GM19372 (cell line): Measurements from ENCODE around the gene ADGRL3.
"Not testable (repeated sequence)": the region's sequence is repeated elsewhere in the genome, so short reads cannot be mapped to it uniquely, and the experiment has no call there.

Experiments
- ATAC-seq: cut with Tn5 transposase; IDR thresholded peaks from one replicate; pipeline ENCODE4 v1.9.1; 2021; ENCODE audit warnings: mild to moderate bottlenecking, low read depth, moderate library complexity; ENCODE audit not compliant: unreplicated experiment

The ADGRL3 gene

GRCh38 chr4:61468024-61468720 lies 268.0 kb downstream of the ADGRL3 start:
- ATAC-seq = no peak

DNA sequence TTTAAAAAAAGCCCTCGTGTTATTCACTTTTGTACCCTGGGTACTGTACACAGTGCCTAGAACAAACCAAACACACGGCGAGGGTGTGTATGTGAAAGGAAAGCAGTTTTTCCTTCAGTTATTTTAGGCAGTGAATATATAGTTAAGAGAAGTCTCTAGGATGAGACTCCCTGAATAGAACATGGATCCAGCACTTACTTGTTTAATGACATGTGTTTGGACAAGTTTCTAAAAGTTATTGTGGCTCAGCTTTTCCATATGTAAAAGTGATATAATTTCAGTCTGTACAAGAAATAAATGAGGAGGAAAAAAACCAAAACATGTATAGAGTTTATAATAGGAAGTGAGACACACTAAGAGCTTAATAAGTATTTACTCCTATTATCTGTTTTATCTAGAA lies 273.2 kb downstream of the ADGRL3 start:
- ATAC-seq = no peak

DNA sequence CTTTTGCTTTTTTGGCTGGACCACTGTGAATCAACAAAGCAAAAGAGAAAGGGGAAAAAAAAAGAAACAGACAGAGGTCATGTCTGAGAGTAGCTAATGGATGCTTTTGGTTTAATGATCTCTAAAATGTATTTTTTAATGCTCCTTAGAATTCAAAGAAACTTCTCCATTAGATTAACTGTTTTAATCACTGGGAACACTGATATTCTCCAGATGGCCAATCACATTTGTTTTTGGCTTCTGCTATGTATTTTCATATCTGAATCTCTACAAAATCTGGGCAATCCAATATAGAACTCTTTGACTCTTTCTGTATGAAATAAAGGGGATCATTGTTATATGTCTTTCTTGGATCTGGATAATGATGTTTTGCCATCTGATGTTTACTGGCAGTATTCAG lies 278.2 kb downstream of the ADGRL3 start:
- ATAC-seq = no peak

DNA sequence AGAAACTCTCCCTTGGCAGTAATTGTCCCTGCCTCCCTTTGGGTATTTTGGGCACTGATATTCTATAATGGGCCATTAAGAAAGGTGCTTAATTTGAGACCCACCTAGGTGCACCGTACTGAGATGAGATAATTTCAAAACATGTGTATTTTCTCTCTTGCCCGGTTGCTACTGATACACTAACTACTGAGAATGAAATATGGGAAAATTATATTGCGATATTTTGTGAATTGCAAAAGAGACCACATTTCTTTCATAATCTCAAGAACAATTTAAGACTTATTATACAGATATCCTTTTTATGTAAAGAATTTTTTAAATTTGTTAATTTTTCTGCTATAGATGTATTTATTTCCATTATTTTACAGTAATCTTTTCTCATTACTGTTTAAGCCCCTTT lies 284.9 kb downstream of the ADGRL3 start:
- ATAC-seq = no peak

GRCh38 chr4:61489927-61490326 lies 289.8 kb downstream of the ADGRL3 start:
- ATAC-seq = no peak

DNA sequence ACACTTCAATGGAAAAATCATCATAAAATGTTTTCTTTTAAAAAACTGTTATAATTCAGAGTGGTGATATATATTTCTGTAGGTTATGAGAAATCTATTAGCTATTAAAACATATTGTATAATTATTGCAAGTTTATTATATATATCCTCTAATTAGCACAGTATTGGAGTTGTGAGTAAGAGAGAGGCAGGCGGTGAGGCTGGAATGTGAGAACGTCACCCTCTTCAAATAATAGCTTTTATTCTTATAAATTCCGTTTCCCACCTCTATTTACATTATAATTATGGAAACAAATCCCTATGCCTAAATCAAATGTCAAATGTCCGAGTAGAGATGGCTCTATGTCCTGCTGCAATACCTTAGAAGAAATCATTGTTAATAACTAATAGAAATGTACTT lies 292.9 kb downstream of the ADGRL3 start:
- ATAC-seq = no peak

DNA sequence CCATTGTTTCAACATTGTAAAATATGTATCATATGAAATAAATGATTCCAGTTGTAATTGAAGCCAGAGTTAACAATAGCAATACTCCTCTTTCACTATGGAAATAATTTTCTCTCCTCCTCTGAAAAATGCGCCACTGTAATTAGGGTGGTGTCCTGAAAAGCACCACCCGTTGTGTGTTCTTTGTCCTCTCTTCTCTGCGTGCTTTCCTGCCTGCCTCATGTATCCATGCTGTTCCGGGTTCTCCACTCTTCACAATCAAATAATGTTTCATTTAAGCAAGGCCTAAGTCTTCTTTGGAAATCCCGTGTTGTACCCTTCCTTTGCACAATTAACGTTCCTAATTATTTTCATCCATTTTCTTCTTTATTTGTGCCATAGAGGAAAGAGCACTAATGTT lies 293.3 kb downstream of the ADGRL3 start:
- no peak for ATAC-seq

- no peak for ATAC-seq
These were observed 300.8 kb downstream of the ADGRL3 start for GRCh38 chr4:61500883-61501282.

- no peak for ATAC-seq
These were observed 301.7 kb downstream of the ADGRL3 start for GRCh38 chr4:61501812-61502211.

GRCh38 chr4:61505773-61506685 lies 305.9 kb downstream of the ADGRL3 start:
- ATAC-seq = no peak

DNA sequence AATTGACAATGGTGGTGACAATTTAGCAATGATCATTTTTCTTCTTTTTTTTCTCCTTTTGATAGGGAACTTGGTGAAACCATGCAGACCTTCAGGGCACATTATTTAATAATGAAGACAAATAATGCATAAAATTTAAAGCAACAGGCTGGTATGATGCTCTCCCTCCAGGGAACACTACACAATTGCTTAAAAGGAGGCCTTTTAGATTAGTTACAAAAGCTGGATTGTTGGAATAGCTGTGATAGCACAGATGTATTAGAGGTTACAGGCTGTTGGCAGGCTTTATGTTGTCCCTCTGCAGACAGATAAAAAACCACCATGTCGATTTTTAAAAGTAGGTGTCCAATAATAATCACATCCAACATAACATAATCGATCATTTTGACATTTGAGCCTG lies 307.0 kb downstream of the ADGRL3 start:
- no peak for ATAC-seq

GRCh38 chr4:61509721-61510241 lies 309.7 kb downstream of the ADGRL3 start:
- not testable (repeated sequence) for ATAC-seq

DNA sequence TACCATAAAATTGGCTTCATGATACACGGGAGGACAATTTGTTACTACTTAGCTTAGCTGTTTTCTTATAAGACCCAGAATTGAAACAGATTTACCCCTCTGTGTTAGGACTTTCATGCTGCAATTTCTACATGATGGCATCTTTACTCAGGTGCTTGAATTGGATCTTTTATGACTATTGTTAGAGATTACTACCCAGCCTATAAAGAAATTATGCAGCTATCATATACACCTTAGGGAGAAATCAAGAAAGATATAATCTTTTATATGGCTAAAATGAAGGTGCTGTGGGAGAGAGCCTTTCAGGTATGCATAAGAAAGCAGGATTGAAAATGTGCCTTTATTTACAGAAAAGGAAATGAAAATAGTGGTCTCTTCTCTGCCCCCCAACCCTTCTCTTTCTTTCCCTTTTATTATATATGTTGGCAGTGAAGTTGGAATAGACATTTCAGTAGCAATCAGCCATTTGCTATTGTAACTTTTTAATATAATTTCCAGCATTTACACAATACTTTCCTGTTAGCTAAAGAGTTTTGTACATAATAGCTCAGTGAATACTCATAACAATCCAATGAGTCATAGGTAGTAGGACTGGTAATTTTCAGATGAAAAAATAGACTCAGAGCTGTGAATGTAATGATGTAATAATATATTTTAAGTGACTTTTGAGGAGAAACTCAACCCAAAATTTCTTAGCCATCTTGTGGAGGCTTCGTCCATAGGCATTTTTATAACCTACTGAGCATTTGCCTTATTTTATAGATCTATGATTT lies 311.8 kb downstream of the ADGRL3 start:
- no peak for ATAC-seq

DNA sequence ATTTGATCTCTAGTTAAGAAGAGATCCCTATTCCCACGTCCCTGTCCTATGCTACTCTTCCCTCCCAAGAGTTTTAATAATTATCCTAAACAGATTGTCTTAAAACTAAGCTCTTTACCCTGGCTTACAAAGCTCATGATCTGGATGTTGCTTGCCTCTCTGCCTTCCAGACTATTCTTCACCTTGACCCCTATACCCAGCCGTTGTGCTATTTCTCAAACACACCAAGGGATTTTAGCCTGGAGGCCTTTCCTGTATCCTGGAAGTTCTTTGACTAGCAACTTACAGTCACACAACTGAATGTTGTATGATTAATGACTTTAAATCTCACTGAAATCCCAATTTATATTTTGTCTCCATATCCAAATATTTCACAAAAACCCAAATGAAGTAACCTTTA lies 314.9 kb downstream of the ADGRL3 start:
- no peak for ATAC-seq

DNA sequence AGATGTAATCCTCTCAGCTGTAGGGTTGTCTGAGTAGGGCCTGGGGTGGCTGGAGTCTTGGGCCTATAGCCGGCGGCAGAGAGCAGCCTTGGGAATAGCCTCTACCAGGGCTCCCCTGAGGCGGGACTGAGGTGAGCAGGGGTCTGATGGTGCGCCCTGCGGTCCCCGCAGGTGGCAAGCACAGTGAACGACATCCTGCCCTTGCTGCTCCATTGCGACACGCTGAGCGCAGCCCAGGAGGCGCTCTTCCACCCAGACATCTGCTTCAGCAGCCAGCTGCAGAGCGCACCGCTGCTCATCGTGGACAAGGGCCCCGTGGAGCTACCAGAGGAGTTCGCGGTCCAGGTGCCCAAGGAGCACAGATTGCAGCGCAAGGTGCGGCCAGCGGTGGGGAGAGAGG lies 317.0 kb downstream of the ADGRL3 start:
- no peak for ATAC-seq

DNA sequence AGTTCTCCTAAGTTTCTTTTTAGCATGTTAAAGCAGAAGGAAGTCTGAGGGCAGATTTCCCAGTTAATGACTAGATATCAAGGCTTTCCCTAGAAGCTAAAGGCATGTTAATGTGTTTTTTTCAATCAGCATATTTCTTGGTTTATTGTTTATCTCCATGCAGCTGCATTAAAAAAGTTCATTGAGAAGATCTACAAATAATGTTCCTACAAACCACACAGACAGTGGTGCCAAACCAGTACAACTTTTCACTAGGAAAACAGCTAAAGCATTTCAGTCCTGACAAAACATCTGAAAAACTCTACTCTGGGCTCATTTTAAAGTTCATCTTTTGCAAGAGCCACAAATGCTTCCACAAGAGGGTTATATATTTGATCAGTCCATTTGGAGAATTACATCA lies 320.0 kb downstream of the ADGRL3 start:
- ATAC-seq = no peak

DNA sequence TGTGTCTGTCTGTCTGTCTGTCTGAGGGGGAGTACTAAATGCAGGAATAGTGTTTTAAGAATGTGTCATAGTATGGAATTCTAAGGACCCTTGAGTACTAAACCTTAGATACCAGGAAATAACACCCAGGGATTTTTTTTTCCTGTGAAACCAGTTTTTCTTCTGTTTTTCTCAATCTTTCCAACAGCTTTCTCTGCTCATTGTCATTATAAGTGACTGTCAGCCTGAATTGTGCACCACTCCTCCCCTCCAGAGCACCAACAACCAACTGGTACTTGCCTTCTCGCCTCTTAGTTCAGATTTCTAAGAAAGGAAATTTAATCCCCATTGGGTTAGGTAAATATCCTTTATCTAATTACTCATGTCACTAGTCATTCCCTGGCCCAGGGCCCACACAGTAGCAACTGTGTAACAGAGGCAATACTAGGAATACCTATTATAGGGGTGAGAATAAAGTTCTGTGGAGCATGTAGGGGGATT lies 320.6 kb downstream of the ADGRL3 start:
- no peak for ATAC-seq

GRCh38 chr4:61521451-61521850 lies 321.3 kb downstream of the ADGRL3 start:
- no peak for ATAC-seq

GRCh38 chr4:61522312-61522711 lies 322.2 kb downstream of the ADGRL3 start:
- ATAC-seq = no peak

DNA sequence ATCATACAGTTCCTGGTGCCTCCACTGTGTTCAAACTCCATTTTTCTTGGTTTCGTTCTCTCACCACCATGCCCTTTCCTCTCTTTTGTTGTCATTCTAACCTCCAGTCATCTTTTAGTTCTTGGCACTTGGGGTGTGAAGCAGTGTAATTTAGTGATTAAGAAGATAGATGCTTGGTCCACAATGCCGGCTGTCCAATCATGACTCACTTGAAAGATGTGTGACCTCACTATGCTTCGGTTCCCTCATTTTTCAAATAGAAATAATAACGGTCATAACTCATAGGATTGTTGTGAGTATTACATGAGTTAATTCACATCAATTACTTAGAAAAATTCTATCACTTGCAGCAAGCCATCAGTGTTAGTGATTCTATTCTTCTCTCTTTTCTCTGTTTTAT lies 327.8 kb downstream of the ADGRL3 start:
- ATAC-seq = no peak

GRCh38 chr4:61528595-61528994 lies 328.5 kb downstream of the ADGRL3 start:
- no peak for ATAC-seq
